ENCODE data around the gene NIPA2.

NIPA2 gene

DNA sequence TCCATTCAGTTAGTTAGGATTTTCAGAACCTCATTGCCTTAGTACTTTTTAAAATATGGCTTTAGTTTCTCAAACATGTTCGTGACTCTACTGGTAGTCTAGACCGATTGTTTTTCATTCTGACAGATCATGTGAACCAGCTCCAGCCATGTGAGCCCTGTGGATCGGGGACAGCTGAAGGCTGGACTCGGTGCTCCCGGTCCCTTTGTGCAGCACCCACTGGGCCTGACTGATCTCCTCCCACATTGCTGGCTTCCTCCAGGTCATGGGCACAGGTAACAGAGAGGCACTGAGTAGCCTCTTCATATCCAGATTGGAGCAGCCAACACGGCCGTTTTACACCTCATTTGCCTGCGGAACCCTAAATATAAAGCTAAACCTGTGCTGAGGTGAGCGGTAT lies 30.5 kb downstream of the NIPA2 start:
- Histone ChIP-seq H3K9ac (ENCODE audit: low read length) (no peak overlapping the region), H3K27me3 (ENCODE audit: control insufficient read depth, insufficient read depth, low read length) (no peaks in the 10 kb centered on the region), H3K9me3 (ENCODE audit: control insufficient read depth, low read depth, low read length) (no peaks in the 10 kb centered on the region), H3K4me1 (ENCODE audit: control insufficient read depth, low read depth, low read length) (peaks cover 9% of the 10 kb centered on the region), H3K27ac (ENCODE audit: low read length) (no peak overlapping the region), H3K4me3 (ENCODE audit: low read length) (no peak overlapping the region), H3K36me3 (ENCODE audit: control insufficient read depth, low read depth, low read length) (peaks cover 54% of the 10 kb centered on the region)

DNA sequence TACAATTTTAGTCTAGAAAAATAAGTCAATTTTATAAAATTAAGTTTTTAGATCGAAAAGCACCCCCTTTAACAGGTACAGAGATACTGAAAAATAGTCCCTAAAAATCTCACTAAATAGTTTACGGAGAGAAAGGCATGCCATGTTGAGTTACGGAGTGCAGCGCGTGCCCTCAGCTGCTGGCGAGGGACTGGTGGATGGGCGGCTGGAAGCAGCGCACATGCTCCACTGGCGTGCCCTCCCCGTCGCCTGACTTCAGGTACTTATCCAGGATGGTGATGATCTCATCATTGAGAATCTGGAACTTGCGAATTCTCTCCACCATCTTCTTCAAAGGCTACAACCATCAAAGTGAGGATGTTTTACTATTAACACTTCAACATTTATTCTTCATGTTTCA lies 31.4 kb downstream of the NIPA2 start:
- H3K9ac ChIP-seq (ENCODE audit: low read length) = no peak overlapping the region
- H3K4me1 ChIP-seq (ENCODE audit: control insufficient read depth, low read depth, low read length) = peaks cover 9% of the 10 kb centered on the region
- H3K4me3 ChIP-seq (ENCODE audit: low read length) = no peak overlapping the region
- no peak overlapping the region for H3K27ac ChIP-seq (ENCODE audit: low read length)
- no peaks in the 10 kb centered on the region for H3K9me3 ChIP-seq (ENCODE audit: control insufficient read depth, low read depth, low read length)
- H3K36me3 ChIP-seq (ENCODE audit: control insufficient read depth, low read depth, low read length) = peaks cover 49% of the 10 kb centered on the region
- H3K27me3 ChIP-seq (ENCODE audit: control insufficient read depth, insufficient read depth, low read length) = no peaks in the 10 kb centered on the region

DNA sequence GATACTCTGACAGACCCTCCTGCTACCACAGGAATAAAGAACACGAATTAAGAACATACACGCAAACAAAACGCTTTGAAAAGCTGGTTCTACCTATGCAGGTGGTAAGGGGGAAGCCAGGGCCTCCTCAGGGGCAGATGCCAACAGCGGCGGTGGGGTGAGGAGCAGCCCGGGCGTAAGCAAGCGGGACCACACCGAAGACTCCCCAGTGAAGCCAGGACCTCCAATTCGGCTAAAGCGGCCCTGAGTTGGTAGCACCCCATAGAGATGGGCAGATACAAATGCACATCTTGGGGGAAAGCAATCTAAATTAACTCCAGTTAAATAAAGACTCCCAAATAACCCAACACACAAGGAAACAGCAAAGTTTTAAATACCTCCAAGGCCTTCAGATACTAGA lies 32.4 kb downstream of the NIPA2 start:
- H3K27ac ChIP-seq (ENCODE audit: low read length) = no peak overlapping the region
- no peaks in the 10 kb centered on the region for H3K27me3 ChIP-seq (ENCODE audit: control insufficient read depth, insufficient read depth, low read length)
- no peak overlapping the region for H3K9ac ChIP-seq (ENCODE audit: low read length)
- H3K4me3 ChIP-seq (ENCODE audit: low read length) = no peak overlapping the region
- peaks cover 43% of the 10 kb centered on the region for H3K36me3 ChIP-seq (ENCODE audit: control insufficient read depth, low read depth, low read length)
- H3K9me3 ChIP-seq (ENCODE audit: control insufficient read depth, low read depth, low read length) = no peaks in the 10 kb centered on the region
- H3K4me1 ChIP-seq (ENCODE audit: control insufficient read depth, low read depth, low read length) = peaks cover 9% of the 10 kb centered on the region

DNA sequence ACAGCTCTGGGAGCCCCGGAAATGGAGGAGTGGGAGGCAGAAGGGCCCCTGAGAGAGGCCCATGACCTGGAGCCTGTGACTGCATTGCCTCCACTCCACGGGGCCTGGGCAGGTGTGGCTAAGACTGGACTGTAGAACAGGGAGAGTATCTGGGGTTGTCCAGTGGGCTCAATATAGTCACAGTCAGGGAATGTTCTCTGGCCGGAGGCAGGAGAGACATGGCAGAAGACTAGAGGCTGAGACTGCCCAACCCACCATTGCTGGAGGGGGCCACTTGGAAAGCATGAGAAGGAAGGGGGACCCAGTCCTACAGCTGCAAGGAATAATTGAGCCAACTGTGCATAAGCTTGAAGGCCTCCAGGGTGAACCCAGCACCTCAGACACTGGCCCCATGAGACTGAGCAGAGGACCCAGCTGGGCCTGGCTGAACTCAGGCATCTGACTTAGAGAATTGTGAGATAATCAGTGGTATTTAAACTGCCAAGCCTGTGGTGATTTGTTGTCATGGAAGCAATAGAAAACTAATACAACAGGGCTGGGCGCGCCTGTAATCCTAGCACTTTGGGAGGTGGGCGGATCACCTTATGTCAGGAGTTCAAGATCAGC lies 33.1 kb downstream of the NIPA2 start:
- Histone ChIP-seq H3K4me1 (ENCODE audit: control insufficient read depth, low read depth, low read length) (peaks cover 9% of the 10 kb centered on the region), H3K27me3 (ENCODE audit: control insufficient read depth, insufficient read depth, low read length) (no peaks in the 10 kb centered on the region), H3K9ac (ENCODE audit: low read length) (no peak overlapping the region), H3K9me3 (ENCODE audit: control insufficient read depth, low read depth, low read length) (no peaks in the 10 kb centered on the region), H3K4me3 (ENCODE audit: low read length) (no peak overlapping the region), H3K36me3 (ENCODE audit: control insufficient read depth, low read depth, low read length) (peaks cover 36% of the 10 kb centered on the region), H3K27ac (ENCODE audit: low read length) (no peak overlapping the region)

DNA sequence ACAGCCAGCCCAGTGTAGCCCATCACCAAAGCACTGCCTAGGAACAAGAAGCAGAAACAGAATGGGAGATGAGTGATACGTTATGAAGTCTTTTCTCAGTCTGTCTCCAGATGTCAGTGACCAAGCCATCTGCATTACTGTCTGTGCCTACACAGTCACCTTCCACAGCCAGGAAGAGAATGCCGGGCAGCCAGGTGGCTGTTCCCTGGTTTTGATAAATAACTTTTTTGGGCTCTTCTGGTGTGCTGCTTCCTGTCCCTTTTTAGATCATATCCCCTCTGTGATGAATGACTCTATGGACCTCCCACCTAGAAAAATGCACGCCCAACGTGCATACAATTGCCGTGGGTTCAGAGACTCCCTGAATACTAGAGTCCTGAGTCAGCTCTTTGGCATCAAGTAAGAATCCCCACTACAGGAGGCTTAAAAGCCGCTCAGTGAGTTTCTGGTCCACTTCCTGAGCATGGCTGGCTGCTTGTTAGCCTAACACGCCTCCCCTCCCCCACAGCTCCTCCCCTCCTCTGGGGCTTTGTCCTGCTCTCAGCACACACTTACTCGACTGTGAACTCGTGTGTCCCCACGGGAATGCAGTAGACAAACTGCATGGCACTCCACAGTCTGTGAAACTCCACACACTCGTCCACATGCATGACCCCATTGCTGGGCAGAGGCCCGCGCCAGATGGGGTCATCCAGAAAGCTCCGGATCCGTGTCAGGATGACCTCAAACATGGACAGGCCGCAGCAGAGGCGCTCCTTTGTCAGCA lies 34.7 kb downstream of the NIPA2 start:
- peaks cover 9% of the 10 kb centered on the region for H3K4me1 ChIP-seq (ENCODE audit: control insufficient read depth, low read depth, low read length)
- no peak overlapping the region for H3K4me3 ChIP-seq (ENCODE audit: low read length)
- H3K9ac ChIP-seq (ENCODE audit: low read length) = no peak overlapping the region
- no peaks in the 10 kb centered on the region for H3K27me3 ChIP-seq (ENCODE audit: control insufficient read depth, insufficient read depth, low read length)
- H3K36me3 ChIP-seq (ENCODE audit: control insufficient read depth, low read depth, low read length) = peaks cover 21% of the 10 kb centered on the region
- H3K27ac ChIP-seq (ENCODE audit: low read length) = no peak overlapping the region
- H3K9me3 ChIP-seq (ENCODE audit: control insufficient read depth, low read depth, low read length) = no peaks in the 10 kb centered on the region

DNA sequence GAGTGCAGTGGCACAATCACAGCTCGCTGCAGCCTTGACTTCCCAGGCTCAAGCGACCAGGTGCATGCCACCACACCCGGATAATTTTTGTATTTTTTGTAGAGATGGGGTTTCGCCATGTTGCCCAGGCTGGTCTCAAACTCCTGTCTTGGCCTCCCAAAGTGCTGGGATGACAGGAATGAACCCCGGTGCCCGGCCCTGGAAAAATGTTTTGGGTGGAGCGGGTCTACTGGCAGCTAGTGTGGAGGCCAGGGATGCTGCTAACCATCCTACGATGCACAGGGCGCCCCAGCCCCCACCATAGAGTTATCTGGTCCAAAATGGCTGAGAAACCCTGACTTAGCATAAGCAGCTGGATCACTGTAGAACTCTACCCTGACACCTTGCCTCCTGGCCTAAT lies 35.4 kb downstream of the NIPA2 start:
- Histone ChIP-seq H3K9me3 (ENCODE audit: control insufficient read depth, low read depth, low read length) (no peaks in the 10 kb centered on the region), H3K36me3 (ENCODE audit: control insufficient read depth, low read depth, low read length) (peaks cover 15% of the 10 kb centered on the region), H3K4me3 (ENCODE audit: low read length) (no peak overlapping the region), H3K27me3 (ENCODE audit: control insufficient read depth, insufficient read depth, low read length) (no peaks in the 10 kb centered on the region), H3K9ac (ENCODE audit: low read length) (no peak overlapping the region), H3K4me1 (ENCODE audit: control insufficient read depth, low read depth, low read length) (peaks cover 9% of the 10 kb centered on the region), H3K27ac (ENCODE audit: low read length) (no peak overlapping the region)

DNA sequence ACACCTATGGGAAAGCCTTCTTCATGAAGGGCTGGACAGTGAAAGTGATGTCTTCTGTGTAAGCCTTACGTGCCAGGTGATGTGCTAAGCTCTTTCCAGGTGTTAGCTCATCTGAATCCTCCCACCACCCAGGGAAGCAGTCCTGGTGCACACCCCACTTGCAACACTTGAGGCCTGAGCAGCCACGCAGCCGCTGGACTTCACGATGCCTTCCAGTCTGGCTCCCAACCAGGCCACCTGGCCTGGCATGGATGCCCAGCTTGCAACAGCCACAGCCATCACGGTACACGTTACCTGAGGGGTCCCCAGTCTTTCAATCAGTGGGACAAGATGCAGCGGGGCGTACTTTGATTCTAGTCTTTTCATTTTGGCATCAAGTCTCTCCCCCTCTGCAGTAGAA lies 35.8 kb downstream of the NIPA2 start:
- peaks cover 10% of the 10 kb centered on the region for H3K36me3 ChIP-seq (ENCODE audit: control insufficient read depth, low read depth, low read length)
- no peak overlapping the region for H3K4me3 ChIP-seq (ENCODE audit: low read length)
- H3K27me3 ChIP-seq (ENCODE audit: control insufficient read depth, insufficient read depth, low read length) = no peaks in the 10 kb centered on the region
- no peaks in the 10 kb centered on the region for H3K9me3 ChIP-seq (ENCODE audit: control insufficient read depth, low read depth, low read length)
- H3K27ac ChIP-seq (ENCODE audit: low read length) = no peak overlapping the region
- H3K4me1 ChIP-seq (ENCODE audit: control insufficient read depth, low read depth, low read length) = peaks cover 9% of the 10 kb centered on the region
- H3K9ac ChIP-seq (ENCODE audit: low read length) = no peak overlapping the region

DNA sequence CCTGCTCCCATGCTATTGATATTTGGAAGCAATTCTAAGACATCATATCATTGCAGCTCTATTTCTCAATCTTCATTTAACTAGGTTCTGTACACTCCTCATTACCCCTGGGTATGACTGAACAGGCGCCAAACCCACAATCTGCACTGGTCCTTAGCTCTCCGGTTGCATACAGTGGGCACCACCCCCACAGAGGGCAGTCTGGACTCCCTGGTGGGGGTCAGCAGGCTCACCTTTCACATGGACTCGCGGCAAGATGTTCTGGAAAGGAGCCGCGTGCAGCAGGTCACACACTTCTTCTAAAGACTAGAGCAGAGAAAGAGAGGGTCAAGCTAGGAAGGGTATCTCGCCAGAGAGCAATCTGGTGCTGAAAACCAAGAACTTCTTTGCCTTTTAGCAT lies 36.5 kb downstream of the NIPA2 start:
- Histone ChIP-seq H3K27ac (ENCODE audit: low read length) (no peak overlapping the region), H3K4me1 (ENCODE audit: control insufficient read depth, low read depth, low read length) (peaks cover 9% of the 10 kb centered on the region), H3K9me3 (ENCODE audit: control insufficient read depth, low read depth, low read length) (no peaks in the 10 kb centered on the region), H3K27me3 (ENCODE audit: control insufficient read depth, insufficient read depth, low read length) (no peaks in the 10 kb centered on the region), H3K36me3 (ENCODE audit: control insufficient read depth, low read depth, low read length) (peaks cover 7% of the 10 kb centered on the region), H3K4me3 (ENCODE audit: low read length) (no peak overlapping the region), H3K9ac (ENCODE audit: low read length) (no peak overlapping the region)

DNA sequence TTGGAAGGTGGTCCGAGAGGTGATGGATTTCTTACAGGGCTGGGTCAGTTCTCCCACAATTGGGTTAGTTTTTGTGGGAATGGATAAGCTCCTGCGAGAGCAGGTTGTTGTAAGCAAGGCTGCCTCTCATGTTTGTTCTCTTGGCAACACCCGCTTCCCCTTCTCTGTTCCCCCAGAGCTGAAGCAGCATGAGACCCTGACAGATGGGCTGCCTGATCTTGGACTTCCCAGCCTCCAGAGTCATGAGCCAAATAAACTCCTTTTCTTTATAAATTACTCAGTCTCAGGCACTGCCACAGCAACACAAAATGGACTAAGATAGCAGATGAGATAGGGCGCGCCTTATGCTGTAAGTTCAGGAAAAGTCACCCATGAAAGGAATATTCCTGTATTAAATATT lies 38.7 kb downstream of the NIPA2 start:
- H3K27ac ChIP-seq (ENCODE audit: low read length) = no peak overlapping the region
- no peaks in the 10 kb centered on the region for H3K9me3 ChIP-seq (ENCODE audit: control insufficient read depth, low read depth, low read length)
- H3K36me3 ChIP-seq (ENCODE audit: control insufficient read depth, low read depth, low read length) = peaks cover 3% of the 10 kb centered on the region
- H3K27me3 ChIP-seq (ENCODE audit: control insufficient read depth, insufficient read depth, low read length) = no peaks in the 10 kb centered on the region
- H3K4me1 ChIP-seq (ENCODE audit: control insufficient read depth, low read depth, low read length) = peaks cover 9% of the 10 kb centered on the region
- no peak overlapping the region for H3K4me3 ChIP-seq (ENCODE audit: low read length)
- H3K9ac ChIP-seq (ENCODE audit: low read length) = no peak overlapping the region

DNA sequence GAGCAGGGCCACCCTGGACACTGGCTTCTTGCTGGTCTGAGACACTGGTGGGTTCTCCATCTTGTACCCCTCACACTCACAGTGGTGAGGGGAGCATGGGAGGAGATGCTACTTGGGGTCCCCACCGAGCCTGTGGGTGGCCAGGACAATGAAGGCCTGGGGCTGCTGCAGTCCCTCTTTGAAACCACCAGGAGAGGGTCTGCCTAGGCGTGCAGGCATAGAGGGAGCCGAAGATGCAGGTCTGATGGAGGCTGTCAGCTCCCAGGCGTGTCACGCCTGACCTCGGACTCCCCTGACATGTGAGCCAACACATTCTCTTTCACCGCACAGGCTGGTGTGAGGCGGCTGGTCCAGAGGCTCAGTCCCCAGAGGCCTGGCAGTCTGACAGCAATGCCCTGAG lies 39.1 kb downstream of the NIPA2 start:
- H3K36me3 ChIP-seq (ENCODE audit: control insufficient read depth, low read depth, low read length) = peaks cover 6% of the 10 kb centered on the region
- H3K27ac ChIP-seq (ENCODE audit: low read length) = no peak overlapping the region

DNA sequence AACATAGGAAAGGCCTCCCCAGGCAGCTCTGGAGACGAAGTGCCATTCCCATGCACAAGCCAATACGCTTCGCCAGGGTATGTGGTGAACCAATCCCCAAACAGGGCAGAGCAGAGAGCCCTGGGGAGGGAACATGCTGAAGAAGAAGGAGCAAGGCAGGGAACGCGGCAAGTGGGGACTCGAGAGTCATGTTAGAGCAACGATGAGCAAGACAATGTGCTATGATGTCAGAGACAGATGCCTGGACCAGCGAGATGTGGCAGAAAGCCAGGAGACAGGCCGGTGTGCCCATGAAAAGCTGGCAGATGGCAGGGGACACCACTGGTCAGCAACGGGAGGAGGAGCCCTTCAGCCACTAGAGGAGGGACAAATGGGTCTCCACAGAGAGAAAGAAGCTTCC lies 39.6 kb downstream of the NIPA2 start:
- no peaks in the 10 kb centered on the region for H3K9me3 ChIP-seq (ENCODE audit: control insufficient read depth, low read depth, low read length)
- H3K4me1 ChIP-seq (ENCODE audit: control insufficient read depth, low read depth, low read length) = peaks cover 6% of the 10 kb centered on the region
- H3K36me3 ChIP-seq (ENCODE audit: control insufficient read depth, low read depth, low read length) = peaks cover 9% of the 10 kb centered on the region
- H3K27ac ChIP-seq (ENCODE audit: low read length) = no peak overlapping the region
- H3K27me3 ChIP-seq (ENCODE audit: control insufficient read depth, insufficient read depth, low read length) = no peaks in the 10 kb centered on the region
- no peak overlapping the region for H3K4me3 ChIP-seq (ENCODE audit: low read length)
- H3K9ac ChIP-seq (ENCODE audit: low read length) = no peak overlapping the region

More for the DNA sequence above, 39.1 kb downstream of the NIPA2 start:
- Histone ChIP-seq H3K27me3 (ENCODE audit: control insufficient read depth, insufficient read depth, low read length) (no peaks in the 10 kb centered on the region), H3K4me1 (ENCODE audit: control insufficient read depth, low read depth, low read length) (peaks cover 9% of the 10 kb centered on the region), H3K4me3 (ENCODE audit: low read length) (no peak overlapping the region), H3K9ac (ENCODE audit: low read length) (no peak overlapping the region), H3K9me3 (ENCODE audit: control insufficient read depth, low read depth, low read length) (no peaks in the 10 kb centered on the region)

Measured in iPS-18a (cell line).